GM19035 (cell line): ENCODE measurements around the gene CD14.
"Not testable (repeated sequence)": the region's sequence is repeated elsewhere in the genome, so short reads cannot be mapped to it uniquely, and the experiment has no call there.

Experiments used
- ATAC-seq: cut with Tn5 transposase; IDR thresholded peaks from one replicate; pipeline ENCODE4 v1.9.1; 2021; ENCODE audit not compliant: unreplicated experiment

The CD14 gene

GRCh38 chr5:140633021-140633471, at the start of gene CD14:
Gene CD14 (minus strand): TSS chr5:140633175. CDS start chr5:140633071, 104 bp downstream.
- ATAC-seq = no peak

GRCh38 chr5:140678993-140679392, 46.0 kb upstream of the CD14 start:
- no peak for ATAC-seq

- no peak for ATAC-seq
Observed at GRCh38 chr5:140677947-140678346, 45.0 kb upstream of the CD14 start.

- ATAC-seq = no peak
Observed at GRCh38 chr5:140674629-140675028, 41.7 kb upstream of the CD14 start.

GRCh38 chr5:140674211-140674610, 41.2 kb upstream of the CD14 start:
- ATAC-seq = no peak

- ATAC-seq = no peak
Observed at GRCh38 chr5:140673187-140673976, 40.4 kb upstream of the CD14 start, which contains the start of gene DND1. Gene DND1 (minus strand): TSS chr5:140673576. CDS start chr5:140673542, 34 bp downstream.

- no peak for ATAC-seq
Observed at GRCh38 chr5:140672455-140673186, 39.6 kb upstream of the CD14 start.

- ATAC-seq = no peak
Observed at GRCh38 chr5:140671472-140672125, 38.6 kb upstream of the CD14 start.

- not testable (repeated sequence) for ATAC-seq
Observed at GRCh38 chr5:140671035-140671434, 38.1 kb upstream of the CD14 start.

- ATAC-seq = peak; percentile 98
Observed at GRCh38 chr5:140664359-140665119, 31.6 kb upstream of the CD14 start, which contains the start of gene WDR55. Gene WDR55 (plus strand): TSS chr5:140664904. CDS start chr5:140664913, 9 bp downstream.

- no peak for ATAC-seq
Observed at GRCh38 chr5:140664030-140664358, 31.0 kb upstream of the CD14 start.

- not testable (repeated sequence) for ATAC-seq
Observed at GRCh38 chr5:140660371-140660770, 27.4 kb upstream of the CD14 start.

- ATAC-seq = no peak
Observed at GRCh38 chr5:140658870-140659269, 25.9 kb upstream of the CD14 start.

- ATAC-seq = no peak
Observed at GRCh38 chr5:140647042-140647419, 14.1 kb upstream of the CD14 start.

- ATAC-seq = no peak
Observed at GRCh38 chr5:140642718-140643117, 9.7 kb upstream of the CD14 start.

GRCh38 chr5:140641716-140642115, 8.7 kb upstream of the CD14 start:
- no peak for ATAC-seq

GRCh38 chr5:140639148-140639981, 6.4 kb upstream of the CD14 start, which contains the start of gene TMCO6:
Gene TMCO6 (plus strand): TSS chr5:140639451. CDS start chr5:140639528, 77 bp downstream.
- peak; percentile 94 for ATAC-seq

- peak; percentile 1 for ATAC-seq
Observed at GRCh38 chr5:140638898-140639147, 5.8 kb upstream of the CD14 start.

GRCh38 chr5:140637371-140638100, 4.6 kb upstream of the CD14 start:
- ATAC-seq = no peak
